ENCODE data around the gene ASIC2. TPM values are rescaled to one million over a fixed set of nuclear protein-coding genes. Genes with fewer than 3 reads are reported as not detected.
A peak's percentile ranks its signal among the peaks of the same experiment; 100 is the strongest.

The ASIC2 gene
- total RNA-seq, 1 experiment from 2014 or later: 0.09 TPM

- Histone ChIP-seq H3K4me1 (replicated peaks; ENCODE audit: insufficient read depth) (no peaks in the 10 kb centered on the region), H3K4me2 (no peak overlapping the region), H3K79me2 (ENCODE audit: low read depth) (no peaks in the 10 kb centered on the region), H4K20me1 (ENCODE audit: insufficient read depth) (no peaks in the 10 kb centered on the region), H3K9me3 (ENCODE audit: insufficient read depth, low read depth) (no peaks in the 10 kb centered on the region), H3K27ac (no peak overlapping the region), H3K4me3 (no peak overlapping the region), H3K9me2 (ENCODE audit: insufficient read depth) (no peaks in the 10 kb centered on the region), H2AFZ (no peak overlapping the region), H3K36me3 (ENCODE audit: low read depth) (no peaks in the 10 kb centered on the region), H3K27me3 (ENCODE audit: insufficient read depth, low read depth) (peaks cover 29% of the 10 kb centered on the region), H3F3A (ENCODE audit: insufficient read depth, low read depth) (no peaks in the 10 kb centered on the region)
- intact Hi-C loops (cut with micrococcal nuclease; ENCODE audit: unreplicated experiment): loop anchor here (10.0 kb wide), 1 partner anchor 115 kb away; no protein-coding TSS in a partner anchor
- BruUV-seq (replicated peaks): no TSS peak
- no peak for DNase-seq
- CTCF ChIA-PET: interaction anchor here (0.6 kb wide), 1 partner anchor 12 kb away, joined by 3 read pairs; no protein-coding TSS in a partner anchor
- POLR2A ChIA-PET (ENCODE audit: unreplicated experiment): no interaction called here
- TF ChIP-seq EZH2 (IDR thresholded peaks at IDR 0.05; ENCODE audit: low read depth) (no peak), CTCF (conservative IDR thresholded peaks at IDR 0.05) (no peak)
Measured at GRCh38 chr17:33239702-33240101, 53.4 kb downstream of the ASIC2 start.

GRCh38 chr17:33234930-33235685 is 58.0 kb downstream of the ASIC2 start:
- no peak overlapping the region for H2AFZ ChIP-seq
- no peaks in the 10 kb centered on the region for H4K20me1 ChIP-seq (ENCODE audit: insufficient read depth)
- intact Hi-C loops (cut with micrococcal nuclease; ENCODE audit: unreplicated experiment): no loop called here
- no peak overlapping the region for H3K27ac ChIP-seq
- no TSS peak for BruUV-seq (replicated peaks)
- peak in 1 of 2 experiments; percentile 65 for DNase-seq
- no peaks in the 10 kb centered on the region for H3K79me2 ChIP-seq (ENCODE audit: low read depth)
- ChIA-PET CTCF (interaction anchor here (0.6 kb wide), 2 partner anchors 60 to 1093 kb away, joined by 3 to 5 read pairs; no protein-coding TSS in a partner anchor), POLR2A (ENCODE audit: unreplicated experiment) (interaction anchor here (0.6 kb wide), 1 partner anchor 183 kb away, joined by 5 read pairs; no protein-coding TSS in a partner anchor)
- TF ChIP-seq EZH2 (IDR thresholded peaks at IDR 0.05; ENCODE audit: low read depth): no peak
- no peaks in the 10 kb centered on the region for H3K9me2 ChIP-seq (ENCODE audit: insufficient read depth)
- H3K4me2 ChIP-seq: no peak overlapping the region
- H3K4me3 ChIP-seq: no peak overlapping the region
- H3K4me1 ChIP-seq (replicated peaks; ENCODE audit: insufficient read depth): no peaks in the 10 kb centered on the region
- no peaks in the 10 kb centered on the region for H3K9me3 ChIP-seq (ENCODE audit: insufficient read depth, low read depth)
- no peaks in the 10 kb centered on the region for H3K36me3 ChIP-seq (ENCODE audit: low read depth)
- no peaks in the 10 kb centered on the region for H3F3A ChIP-seq (ENCODE audit: insufficient read depth, low read depth)
- peaks cover 22% of the 10 kb centered on the region for H3K27me3 ChIP-seq (ENCODE audit: insufficient read depth, low read depth)

GRCh38 chr17:33234233-33234632 is 58.9 kb downstream of the ASIC2 start:
- Histone ChIP-seq H3K27me3 (ENCODE audit: insufficient read depth, low read depth) (peaks cover 18% of the 10 kb centered on the region), H3K79me2 (ENCODE audit: low read depth) (no peaks in the 10 kb centered on the region), H3K4me1 (replicated peaks; ENCODE audit: insufficient read depth) (no peaks in the 10 kb centered on the region), H3F3A (ENCODE audit: insufficient read depth, low read depth) (no peaks in the 10 kb centered on the region), H4K20me1 (ENCODE audit: insufficient read depth) (no peaks in the 10 kb centered on the region), H3K36me3 (ENCODE audit: low read depth) (no peaks in the 10 kb centered on the region), H3K27ac (no peak overlapping the region), H2AFZ (no peak overlapping the region), H3K9me2 (ENCODE audit: insufficient read depth) (no peaks in the 10 kb centered on the region), H3K4me2 (no peak overlapping the region), H3K4me3 (no peak overlapping the region), H3K9me3 (ENCODE audit: insufficient read depth, low read depth) (no peaks in the 10 kb centered on the region)
- ChIA-PET POLR2A (ENCODE audit: unreplicated experiment) (no interaction called here), CTCF (no interaction called here)
- no TSS peak for BruUV-seq (replicated peaks)
- TF ChIP-seq EZH2 (IDR thresholded peaks at IDR 0.05; ENCODE audit: low read depth): no peak
- TF ChIP-seq CTCF (conservative IDR thresholded peaks at IDR 0.05): no peak
- intact Hi-C loops (cut with micrococcal nuclease; ENCODE audit: unreplicated experiment): no loop called here
- no peak for DNase-seq
